Fibroblast of lung (primary cell): ENCODE measurements around the gene CBFA2T3.

ENCODE experiments used
- CTCF ChIP-seq, 2 donors: IDR thresholded peaks in 1 of 2; conservative IDR thresholded peaks in 1 of 2; 1 replicate in 1 of 2; 2 replicates in 1 of 2; pipeline ENCODE4 v1.5.1; 2011 to 2012; ENCODE audit warnings: low read length in 2 of 2, control low read depth in 1 of 2, inconsistent platforms in 1 of 2, low read depth in 1 of 2, mild to moderate bottlenecking in 1 of 2
- EZH2 ChIP-seq: IDR thresholded peaks from 2 replicates; pipeline ENCODE4 v1.5.1; 2012; ENCODE audit warnings: low read length, control low read depth, mild to moderate bottlenecking; ENCODE audit errors: missing control alignments

- TF ChIP-seq CTCF (conservative IDR thresholded peaks at IDR 0.05 in 1 of 2, IDR thresholded peaks at IDR 0.05 in 1 of 2; ENCODE audit: low read depth in 1 of 2, low read length in 2 of 2) (no peak), EZH2 (no peak)
Measured at GRCh38 chr16:88988980-88989811, 12.2 kb upstream of the CBFA2T3 start.
